NCI-H1436 treated with DMSO at 0.1 percent for 48 hours (cell line): ENCODE results near the gene CTBP1.

Experiments
- DNase-seq: peaks from one replicate; lab custom pipeline; 2025; lab: John Stamatoyannopoulos, UW

Gene CTBP1

GRCh38 chr4:1283711-1284110 lies 34.8 kb upstream of the CTBP1 start:
- no peak for DNase-seq

DNA sequence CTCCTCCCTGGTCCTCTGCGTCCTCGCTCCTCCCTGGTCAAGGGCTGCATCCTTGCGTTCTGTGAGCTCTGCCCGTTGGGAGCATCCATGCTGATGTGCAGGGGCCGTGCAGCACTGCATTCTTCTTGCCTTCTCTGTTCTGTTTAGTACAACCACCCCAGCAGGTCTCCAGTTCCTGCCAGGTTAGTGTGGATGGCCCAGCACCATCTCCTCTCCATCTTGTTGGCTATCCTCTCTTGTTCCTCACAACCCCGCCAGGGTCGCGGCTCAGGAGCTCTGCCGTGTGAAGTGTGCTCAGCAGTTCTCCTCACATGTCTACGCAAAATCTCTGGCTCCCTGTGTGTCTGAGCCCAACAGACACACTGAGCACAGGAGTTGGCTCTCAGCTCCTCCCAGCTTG lies 30.3 kb upstream of the CTBP1 start:
- no peak for DNase-seq

DNA sequence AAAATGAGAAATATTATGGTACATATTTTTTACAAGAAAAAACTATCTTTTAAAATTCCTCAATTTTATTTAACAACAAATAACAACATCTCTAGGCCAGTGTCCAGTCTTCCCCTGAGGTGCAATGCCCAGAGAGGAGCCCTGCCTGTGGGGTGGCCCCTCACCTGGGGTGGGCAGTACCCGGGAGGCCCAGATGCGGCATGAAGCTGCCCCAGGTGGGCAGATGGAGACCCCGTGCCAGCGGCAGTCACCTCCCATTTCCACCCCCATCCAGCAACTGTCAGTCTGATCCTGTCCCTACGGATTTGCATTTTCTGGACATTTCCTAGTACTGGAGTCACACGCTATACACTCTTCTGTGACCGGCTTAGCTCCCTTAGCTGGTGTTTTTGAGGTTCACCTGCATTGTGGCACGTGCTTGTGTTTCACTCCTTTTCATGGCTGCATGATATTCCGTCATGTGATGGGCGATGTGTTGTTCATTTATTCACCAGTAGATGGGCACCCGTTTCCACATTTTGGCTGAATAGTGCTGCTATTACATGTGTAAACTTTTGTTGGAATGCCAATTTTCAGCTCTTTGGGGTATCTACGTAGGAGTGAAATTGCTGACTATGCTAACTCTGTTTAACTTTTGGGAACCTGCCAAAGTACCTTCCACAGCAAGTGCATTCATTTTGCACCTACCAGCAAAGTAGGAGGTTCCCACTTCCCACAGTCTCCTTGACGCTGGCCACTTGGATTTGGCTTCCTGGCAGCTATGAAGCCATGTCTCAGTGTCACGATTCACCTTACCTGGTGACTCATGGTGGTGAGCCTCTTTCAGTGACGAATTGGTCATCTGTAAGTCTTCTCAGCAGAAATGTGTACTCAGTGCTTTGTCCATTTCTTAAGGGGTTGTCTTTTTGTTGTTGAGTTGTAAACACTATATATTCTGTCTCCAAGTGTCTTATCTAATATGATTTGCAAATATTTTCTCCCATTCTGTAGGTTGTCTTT lies 29.0 kb upstream of the CTBP1 start:
- DNase-seq, result no peak

DNA sequence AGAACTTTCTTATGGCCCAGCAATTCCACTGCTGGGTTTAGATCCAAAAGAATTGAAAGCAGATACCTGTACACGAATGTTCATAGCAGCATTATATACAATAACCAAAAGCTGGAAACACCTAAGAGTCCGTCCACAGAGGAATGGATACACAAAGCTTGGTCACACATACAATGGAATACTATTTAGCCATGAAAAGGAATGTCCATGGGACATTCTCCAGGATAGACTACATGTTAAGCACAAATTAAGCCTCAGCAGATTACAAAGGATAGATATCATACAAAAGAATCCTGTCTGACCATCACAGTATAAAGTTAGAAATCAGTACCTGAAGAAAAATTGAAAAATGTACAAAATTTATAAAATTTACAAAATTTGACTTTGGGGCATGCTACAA lies 28.1 kb upstream of the CTBP1 start:
- DNase-seq, result no peak

- DNase-seq, result no peak
Observed at GRCh38 chr4:1274871-1275270, 25.9 kb upstream of the CTBP1 start.

- no peak for DNase-seq
Observed at GRCh38 chr4:1271686-1272085, 22.8 kb upstream of the CTBP1 start.

DNA sequence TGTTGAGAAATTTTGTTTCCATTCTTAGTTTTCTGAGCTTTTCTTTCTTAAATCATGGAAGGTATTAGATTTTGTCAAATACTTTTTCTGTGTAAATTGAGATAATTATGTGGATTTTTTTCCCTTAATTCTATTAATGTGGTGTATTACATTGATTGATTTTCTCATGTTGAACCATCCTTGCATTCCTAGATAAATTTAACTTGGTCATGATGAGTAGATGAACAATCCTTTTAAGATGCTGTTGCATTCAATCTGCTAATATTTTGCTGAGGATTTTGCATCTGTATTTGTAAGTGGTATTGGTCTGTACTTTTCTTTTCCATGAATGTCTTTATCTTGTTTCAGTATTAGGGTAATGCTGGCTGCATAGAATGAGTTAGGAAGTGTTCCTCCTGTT lies 20.3 kb upstream of the CTBP1 start:
- no peak for DNase-seq

- DNase-seq, result no peak
Observed at GRCh38 chr4:1266881-1267763, 18.2 kb upstream of the CTBP1 start.

DNA sequence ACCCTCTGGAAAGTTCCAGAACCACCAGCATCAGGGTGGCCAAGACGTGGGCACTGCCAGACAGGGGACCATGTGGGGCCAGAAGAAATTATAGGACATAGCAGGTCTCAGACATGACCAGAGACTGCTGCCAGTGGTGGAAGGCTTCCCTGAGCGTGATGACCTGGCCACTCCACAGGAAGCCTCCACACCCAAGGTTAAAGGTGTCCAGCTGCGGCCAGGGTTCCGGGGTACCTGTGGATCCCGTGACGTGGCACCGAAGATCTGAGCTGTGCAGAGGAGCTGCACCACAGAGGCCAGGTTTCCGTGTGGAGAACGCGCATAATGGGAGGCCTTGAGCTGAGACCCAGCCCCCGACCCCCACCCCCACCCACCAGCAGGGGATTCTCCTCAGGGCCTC lies 16.4 kb upstream of the CTBP1 start:
- DNase-seq, result no peak

GRCh38 chr4:1264942-1265341 lies 16.0 kb upstream of the CTBP1 start:
- DNase-seq, result no peak

GRCh38 chr4:1261107-1261928 lies 12.4 kb upstream of the CTBP1 start:
- DNase-seq, result no peak

GRCh38 chr4:1260418-1261106 lies 11.6 kb upstream of the CTBP1 start:
- no peak for DNase-seq

- no peak for DNase-seq
Observed at GRCh38 chr4:1259966-1260365, 11.0 kb upstream of the CTBP1 start.

- no peak for DNase-seq
Observed at GRCh38 chr4:1258457-1258856, 9.5 kb upstream of the CTBP1 start.

GRCh38 chr4:1255699-1256098 lies 6.8 kb upstream of the CTBP1 start:
- no peak for DNase-seq

GRCh38 chr4:1255151-1255550 lies 6.2 kb upstream of the CTBP1 start:
- no peak for DNase-seq

GRCh38 chr4:1253831-1254230 lies 4.9 kb upstream of the CTBP1 start:
- DNase-seq, result no peak

DNA sequence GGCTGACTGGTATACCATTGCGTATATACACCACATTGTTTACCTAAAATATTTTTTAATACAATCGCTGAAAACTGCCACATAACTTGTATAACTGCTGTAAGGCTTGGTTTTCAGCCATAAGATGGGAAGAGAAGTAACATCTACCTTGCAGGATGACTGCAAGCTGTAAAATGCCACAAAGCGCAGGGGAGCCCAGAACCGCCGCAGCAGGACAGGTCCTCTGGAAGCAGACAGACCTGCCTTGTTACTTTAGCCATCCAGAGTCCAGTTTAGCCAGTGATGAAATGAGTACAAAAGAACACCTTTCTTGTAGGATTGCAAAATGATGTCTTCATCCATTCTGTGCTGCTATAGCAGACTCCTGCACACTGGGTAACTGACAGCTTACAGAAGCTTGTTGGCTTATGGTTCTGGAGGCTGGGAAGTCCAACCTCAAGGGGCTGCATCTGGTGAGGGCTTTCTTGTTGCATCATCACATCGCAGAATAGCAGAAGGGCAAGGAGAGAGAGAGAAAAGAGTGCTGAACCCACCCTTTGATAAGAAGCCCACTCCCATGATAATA lies 4.1 kb upstream of the CTBP1 start:
- no peak for DNase-seq

DNA sequence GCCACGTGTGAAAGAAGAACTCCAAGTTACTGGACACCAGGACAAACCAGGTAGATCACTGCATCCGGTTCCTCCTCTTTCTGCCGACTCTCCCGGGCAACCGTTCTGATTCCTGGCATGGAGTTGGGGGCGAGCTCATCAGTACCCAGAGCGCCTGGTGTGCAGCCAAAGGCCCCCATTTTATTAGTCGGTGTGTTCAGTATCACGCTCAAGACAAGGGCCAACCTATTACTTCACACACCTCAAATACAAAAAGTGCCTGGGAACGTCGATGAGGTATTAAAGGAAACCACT lies 2.8 kb upstream of the CTBP1 start:
- DNase-seq, result no peak

DNA sequence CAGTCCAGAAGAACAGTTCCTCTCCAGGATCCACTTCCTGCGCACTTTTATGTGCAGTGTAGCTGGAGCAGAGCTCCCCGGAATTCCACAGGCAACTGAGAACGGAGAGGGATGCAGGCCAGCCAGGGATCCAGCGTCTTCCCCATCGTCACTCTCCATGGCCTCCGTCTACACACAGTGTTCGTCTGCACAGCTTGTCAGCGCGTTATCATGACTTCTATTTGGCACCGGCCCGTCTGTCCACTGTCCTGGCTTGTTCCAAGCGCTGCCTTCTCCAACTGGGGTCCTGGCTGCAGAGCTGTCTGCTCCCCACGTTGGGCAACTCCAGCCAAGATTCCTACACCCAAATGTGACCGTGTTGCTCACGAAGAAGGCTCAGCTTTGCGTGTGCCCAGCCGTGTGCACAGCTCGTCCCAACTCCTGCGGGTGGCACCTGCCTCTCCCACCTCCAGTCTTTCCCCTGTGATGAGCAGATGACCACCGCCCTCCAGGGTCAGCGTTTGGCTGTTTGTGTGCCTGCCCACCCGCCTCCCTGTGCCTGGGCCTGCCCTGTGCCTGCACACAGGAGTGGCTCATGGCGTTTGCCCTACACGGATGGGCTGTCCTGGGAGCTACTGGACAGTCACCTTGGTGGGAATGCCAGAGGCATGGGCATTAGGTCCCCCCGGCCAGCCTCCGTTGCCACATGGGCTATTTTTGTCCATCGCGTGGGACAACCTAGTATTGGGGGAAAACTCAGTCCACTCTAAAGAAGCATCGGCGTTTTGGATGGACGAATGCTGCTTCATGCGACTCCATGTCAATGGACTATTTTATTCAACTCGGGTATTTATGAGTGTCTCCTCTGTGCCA lies 2.2 kb upstream of the CTBP1 start:
- no peak for DNase-seq

DNA sequence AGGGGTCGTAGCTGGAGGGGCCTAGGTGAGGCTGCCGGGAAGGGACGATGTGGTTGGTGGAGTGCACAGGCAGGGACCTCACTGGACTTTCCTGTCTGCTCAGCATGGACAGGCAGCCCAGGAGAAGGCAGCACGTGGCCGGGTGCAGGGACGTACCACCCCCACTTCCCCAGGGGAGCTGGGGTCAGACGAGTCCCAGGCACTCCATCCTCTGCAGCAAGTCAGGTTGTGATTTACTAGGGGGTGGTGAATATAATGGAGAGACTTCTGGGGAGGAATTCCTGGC lies 1.5 kb upstream of the CTBP1 start:
- DNase-seq, result no peak
